K562 (cell line): ENCODE data around the gene CD93. TPM values are rescaled to one million over a fixed set of nuclear protein-coding genes. Genes with fewer than 3 reads are reported as not detected.
A peak's percentile ranks its signal among the peaks of the same experiment; 100 is the strongest.

Source experiments
- CEBPB ChIP-seq: fragments of 450-650 bp; IDR thresholded peaks from 2 replicates; pipeline ENCODE4 v1.6.1; 2016; ENCODE audit warnings: missing genetic modification characterization, missing compliant biosample characterization
- CGGBP1 ChIP-seq: fragments of 250-450 bp; sonication (Bioruptor Pico); IDR thresholded peaks from 2 replicates; pipeline ENCODE4 v1.9.0; 2021; ENCODE audit warnings: mild to moderate bottlenecking
- CTBP1 ChIP-seq: fragments of 450-650 bp; IDR thresholded peaks from 2 replicates; pipeline ENCODE4 v1.6.1; 2016; ENCODE audit warnings: borderline replicate concordance
- FOXP1 ChIP-seq: sonication (generic); formaldehyde crosslinking; IDR thresholded peaks from 2 replicates; pipeline ENCODE4 v1.8.0; 2022; ENCODE audit warnings: mild to moderate bottlenecking, missing genetic modification reagents
- HOMEZ ChIP-seq: fragments of 250-450 bp; sonication (Bioruptor Pico); IDR thresholded peaks from 2 replicates; pipeline ENCODE4 v1.4.0; 2020; ENCODE audit warnings: mild to moderate bottlenecking, moderate library complexity
- KLF6 ChIP-seq: fragments of 250-450 bp; sonication (Bioruptor Pico); IDR thresholded peaks from 2 replicates; pipeline ENCODE4 v1.4.0; 2020; ENCODE audit warnings: mild to moderate bottlenecking, moderate library complexity, borderline replicate concordance
- MAZ ChIP-seq, 2 experiments: fragments of 450-650 bp in 1 of 2; sonication (generic) in 1 of 2; formaldehyde crosslinking; IDR thresholded peaks in 1 of 2; conservative IDR thresholded peaks in 1 of 2; 2 replicates each; pipeline versions ENCODE4 v1.4.0 to v1.5.0; 2020; ENCODE audit warnings: mild to moderate bottlenecking in 1 of 2, missing genetic modification reagents in 1 of 2
- POLR2AphosphoS5 ChIP-seq: IDR thresholded peaks from 2 replicates; pipeline ENCODE4 v1.6.1; 2011; ENCODE audit warnings: mild to moderate bottlenecking, low read depth, low read length, moderate library complexity; ENCODE audit not compliant: control insufficient read depth, insufficient read depth
- RBFOX2 ChIP-seq: fragments of 200-400 bp; formaldehyde crosslinking; IDR thresholded peaks from 2 replicates; pipeline ENCODE4 v1.6.1; 2017; ENCODE audit warnings: low read depth, mild to moderate bottlenecking, low read length, moderate library complexity
- SAFB ChIP-seq: fragments of 200-400 bp; formaldehyde crosslinking; IDR thresholded peaks from 2 replicates; pipeline ENCODE4 v1.6.1; 2017; ENCODE audit warnings: low read depth, low read length, borderline replicate concordance
- SMAD3 ChIP-seq: fragments of 450-650 bp; formaldehyde crosslinking; conservative IDR thresholded peaks from 2 replicates; pipeline ENCODE4 v1.4.0; 2020; ENCODE audit warnings: mild to moderate bottlenecking
- SMARCA5 ChIP-seq: fragments of 450-650 bp; IDR thresholded peaks from 2 replicates; pipeline ENCODE4 v1.6.1; 2016
- TAF7 ChIP-seq: fragments of 450-650 bp; IDR thresholded peaks from 2 replicates; pipeline ENCODE4 v1.6.1; 2016; ENCODE audit warnings: missing genetic modification characterization, missing compliant biosample characterization
- ZNF140 ChIP-seq: fragments of 250-450 bp; sonication (Bioruptor Pico); IDR thresholded peaks from 2 replicates; pipeline ENCODE4 v1.8.0; 2021; ENCODE audit warnings: moderate library complexity, mild to moderate bottlenecking, inconsistent platforms
- ZNF609 ChIP-seq: sonication (generic); formaldehyde crosslinking; IDR thresholded peaks from 2 replicates; pipeline ENCODE4 v1.8.1; 2023; ENCODE audit warnings: missing genetic modification reagents, mild to moderate bottlenecking, borderline replicate concordance
- polyA plus RNA-seq, 8 experiments: library from polyadenylated mRNA; depleted of rRNA in 4 of 8; stranded (reverse) in 5 of 8; unstranded in 3 of 8; fragments of >200 nt; fragmentation: Nextera tagmentation in 2 of 8; fragmentation: Illumina TruSeq in 1 of 8; extraction: Ambion mirVana in 2 of 8; extraction: Trizol in 1 of 8; gene quantifications; 2 replicates each; pipeline versions ENCODE4 v1.2.1 to v1.2.3, GENCODE V29; 2011 to 2014; ENCODE audit warnings: inconsistent platforms in 1 of 8, missing spikeins in 1 of 8
- total RNA-seq, 7 experiments: library from RNA; depleted of rRNA in 6 of 7; stranded (reverse); fragments of >200 nt in 6 of 7; fragmentation: Illumina TruSeq in 2 of 7; extraction: Trizol in 2 of 7; gene quantifications; 2 replicates each; pipeline versions ENCODE4 v1.2.1 to v1.2.3, GENCODE V29; 2011 to 2021; ENCODE audit warnings: low replicate concordance in 1 of 7
- TF ChIP-seq, protein P1 (sequence below): fragments of 450-650 bp; IDR thresholded peaks from 2 replicates; pipeline ENCODE4 v1.6.1; 2016; ENCODE audit warnings: low read depth, mild to moderate bottlenecking, moderate library complexity
- TF ChIP-seq, protein P2 (sequence below): fragments of 250-450 bp; sonication (Bioruptor Pico); IDR thresholded peaks from 2 replicates; pipeline ENCODE4 v1.8.0; 2022; ENCODE audit warnings: moderate library complexity, mild to moderate bottlenecking, inconsistent platforms
- TF ChIP-seq, protein P3 (sequence below): sonication (generic); formaldehyde crosslinking; IDR thresholded peaks from 2 replicates; pipeline ENCODE4 v1.8.0; 2022; ENCODE audit warnings: mild to moderate bottlenecking, low read depth, missing genetic modification reagents

The CD93 gene
- total and polyA plus RNA-seq, 9 of the 15 experiments (the other 6 are each of a cell fraction or from before 2014, with no cell fraction given) = 0.03 to 0.20 (median 0.05) TPM

DNA sequence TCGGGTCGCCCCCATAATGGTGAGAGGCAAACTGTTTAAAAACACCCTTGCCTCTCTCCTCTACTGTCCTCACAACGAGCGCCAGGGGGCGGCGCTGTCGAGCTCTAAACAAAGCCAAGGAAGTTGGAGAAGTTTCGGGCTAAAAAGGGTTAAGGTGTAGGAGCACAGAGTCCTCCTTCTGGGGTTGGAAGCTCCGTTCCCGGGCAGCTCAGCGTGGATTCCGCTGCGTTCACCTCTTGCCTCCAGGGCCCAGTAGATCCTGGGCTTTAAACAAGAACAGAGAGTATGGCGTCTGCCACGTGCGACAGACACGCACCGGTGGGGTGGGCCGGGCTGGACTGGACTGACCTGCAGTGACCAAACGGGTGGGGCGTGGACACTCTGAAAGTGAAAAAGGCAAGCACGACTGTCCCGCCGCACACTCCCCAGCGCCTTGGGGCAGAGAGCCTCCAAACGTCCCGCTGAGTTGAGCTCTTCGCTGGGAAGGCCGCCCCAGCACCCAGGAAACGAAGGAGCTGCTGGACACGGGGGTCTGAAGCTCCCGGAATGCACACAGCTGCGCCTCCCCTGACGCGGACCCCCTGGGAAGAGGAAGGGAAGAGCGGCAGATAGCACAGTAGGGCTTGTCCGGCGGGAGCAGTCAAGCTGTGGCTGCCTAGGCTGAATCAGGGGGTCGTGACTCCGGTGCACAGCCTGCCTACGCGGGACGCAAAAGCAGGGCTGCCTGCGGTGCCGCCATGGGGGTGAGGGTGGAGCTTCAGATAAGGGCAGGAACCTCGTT, 35.1 kb downstream of the CD93 start (continued):
- TF ChIP-seq, protein P1, sequence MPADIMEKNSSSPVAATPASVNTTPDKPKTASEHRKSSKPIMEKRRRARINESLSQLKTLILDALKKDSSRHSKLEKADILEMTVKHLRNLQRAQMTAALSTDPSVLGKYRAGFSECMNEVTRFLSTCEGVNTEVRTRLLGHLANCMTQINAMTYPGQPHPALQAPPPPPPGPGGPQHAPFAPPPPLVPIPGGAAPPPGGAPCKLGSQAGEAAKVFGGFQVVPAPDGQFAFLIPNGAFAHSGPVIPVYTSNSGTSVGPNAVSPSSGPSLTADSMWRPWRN = no peak
- TF ChIP-seq KLF6 (CRISPR knock-in tag) (no peak), HOMEZ (no peak), ZNF609 (no peak), ZNF140 (CRISPR knock-in tag) (no peak), POLR2AphosphoS5 (0 out of 2 replicates have a peak, but pooled peaks have one; percentile 22), SMARCA5 (no peak), RBFOX2 (peak; percentile 85), FOXP1 (no peak), MAZ (CRISPR knock-in tag; conservative IDR thresholded peaks at IDR 0.05 in 1 of 2, IDR thresholded peaks at IDR 0.05 in 1 of 2) (peak in 1 of 2 experiments; percentile 64; a peak in 2 of 4 replicates), SMAD3 (CRISPR knock-in tag) (no peak), SAFB (peak; percentile 24; the same call in 1 of the 2 replicates), TAF7 (peak; percentile 54; the same call in 1 of the 2 replicates), CGGBP1 (no peak), CTBP1 (peak; percentile 19; the same call in 1 of the 2 replicates), CEBPB (no peak)
- TF ChIP-seq, protein P2, sequence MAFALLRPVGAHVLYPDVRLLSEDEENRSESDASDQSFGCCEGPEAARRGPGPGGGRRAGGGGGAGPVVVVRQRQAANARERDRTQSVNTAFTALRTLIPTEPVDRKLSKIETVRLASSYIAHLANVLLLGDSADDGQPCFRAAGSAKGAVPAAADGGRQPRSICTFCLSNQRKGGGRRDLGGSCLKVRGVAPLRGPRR = no peak
- TF ChIP-seq, protein P3, sequence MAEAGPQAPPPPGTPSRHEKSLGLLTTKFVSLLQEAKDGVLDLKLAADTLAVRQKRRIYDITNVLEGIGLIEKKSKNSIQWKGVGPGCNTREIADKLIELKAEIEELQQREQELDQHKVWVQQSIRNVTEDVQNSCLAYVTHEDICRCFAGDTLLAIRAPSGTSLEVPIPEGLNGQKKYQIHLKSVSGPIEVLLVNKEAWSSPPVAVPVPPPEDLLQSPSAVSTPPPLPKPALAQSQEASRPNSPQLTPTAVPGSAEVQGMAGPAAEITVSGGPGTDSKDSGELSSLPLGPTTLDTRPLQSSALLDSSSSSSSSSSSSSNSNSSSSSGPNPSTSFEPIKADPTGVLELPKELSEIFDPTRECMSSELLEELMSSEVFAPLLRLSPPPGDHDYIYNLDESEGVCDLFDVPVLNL (CRISPR knock-in tag) = no peak
